ENCODE results near the gene LRRC46.

DNA sequence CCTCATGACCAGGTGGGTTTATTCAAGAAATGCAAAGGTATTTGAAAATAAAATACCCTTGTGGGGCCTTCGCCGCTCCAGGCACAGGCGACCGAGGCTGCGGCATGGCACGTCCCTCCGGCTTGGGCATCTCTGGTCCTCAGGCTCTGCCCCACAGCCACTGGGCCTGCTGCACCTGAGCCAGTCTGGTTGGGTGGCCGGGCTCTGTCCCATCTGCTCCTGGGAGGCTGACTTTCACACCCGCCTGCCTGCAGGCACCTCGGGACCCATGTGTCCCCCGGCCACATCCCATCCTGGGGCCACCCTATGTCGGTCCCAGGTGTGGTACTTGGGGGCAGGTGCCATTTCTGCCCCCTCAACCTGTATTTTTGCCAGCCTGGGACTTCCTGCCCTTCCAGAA lies 30.8 kb upstream of the LRRC46 start:
- TF ChIP-seq, protein P1, sequence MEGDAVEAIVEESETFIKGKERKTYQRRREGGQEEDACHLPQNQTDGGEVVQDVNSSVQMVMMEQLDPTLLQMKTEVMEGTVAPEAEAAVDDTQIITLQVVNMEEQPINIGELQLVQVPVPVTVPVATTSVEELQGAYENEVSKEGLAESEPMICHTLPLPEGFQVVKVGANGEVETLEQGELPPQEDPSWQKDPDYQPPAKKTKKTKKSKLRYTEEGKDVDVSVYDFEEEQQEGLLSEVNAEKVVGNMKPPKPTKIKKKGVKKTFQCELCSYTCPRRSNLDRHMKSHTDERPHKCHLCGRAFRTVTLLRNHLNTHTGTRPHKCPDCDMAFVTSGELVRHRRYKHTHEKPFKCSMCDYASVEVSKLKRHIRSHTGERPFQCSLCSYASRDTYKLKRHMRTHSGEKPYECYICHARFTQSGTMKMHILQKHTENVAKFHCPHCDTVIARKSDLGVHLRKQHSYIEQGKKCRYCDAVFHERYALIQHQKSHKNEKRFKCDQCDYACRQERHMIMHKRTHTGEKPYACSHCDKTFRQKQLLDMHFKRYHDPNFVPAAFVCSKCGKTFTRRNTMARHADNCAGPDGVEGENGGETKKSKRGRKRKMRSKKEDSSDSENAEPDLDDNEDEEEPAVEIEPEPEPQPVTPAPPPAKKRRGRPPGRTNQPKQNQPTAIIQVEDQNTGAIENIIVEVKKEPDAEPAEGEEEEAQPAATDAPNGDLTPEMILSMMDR (IDR thresholded peaks at IDR 0.05; ENCODE audit: low read length), result no peak
- no peak for TF ChIP-seq EZH2 (IDR thresholded peaks at IDR 0.05; ENCODE audit: borderline replicate concordance, low read length)
